Measurements from ENCODE around the gene IL31RA.
A peak's percentile ranks its signal among the peaks of the same experiment; 100 is the strongest.

IL31RA gene

GRCh38 chr5:55917402-55918086, 66.4 kb downstream of the IL31RA start:
- DNase-seq (ENCODE audit: extremely low read depth, low read depth) = no peak
- no peak for TF ChIP-seq CTCF (IDR thresholded peaks at IDR 0.05; ENCODE audit: low read depth, low read length)

GRCh38 chr5:55918087-55919035, 67.2 kb downstream of the IL31RA start:
- DNase-seq (ENCODE audit: extremely low read depth, low read depth) = no peak
- no peak for TF ChIP-seq CTCF (IDR thresholded peaks at IDR 0.05; ENCODE audit: low read depth, low read length)

GRCh38 chr5:55919625-55920024, 68.5 kb downstream of the IL31RA start:
- no peak for DNase-seq (ENCODE audit: extremely low read depth, low read depth)
- no peak for TF ChIP-seq CTCF (IDR thresholded peaks at IDR 0.05; ENCODE audit: low read depth, low read length)

- peak; percentile 44 for TF ChIP-seq CTCF (IDR thresholded peaks at IDR 0.05; ENCODE audit: low read depth, low read length)
- DNase-seq (ENCODE audit: extremely low read depth, low read depth) = no peak
Measured at GRCh38 chr5:55920784-55921183, 69.6 kb downstream of the IL31RA start.

GRCh38 chr5:55921617-55922016, 70.5 kb downstream of the IL31RA start:
- no peak for DNase-seq (ENCODE audit: extremely low read depth, low read depth)
- no peak for TF ChIP-seq CTCF (IDR thresholded peaks at IDR 0.05; ENCODE audit: low read depth, low read length)

GRCh38 chr5:55923177-55923771, 72.1 kb downstream of the IL31RA start:
- TF ChIP-seq CTCF (IDR thresholded peaks at IDR 0.05; ENCODE audit: low read depth, low read length) = no peak
- DNase-seq (ENCODE audit: extremely low read depth, low read depth) = no peak
